Spleen (tissue), 7 donors: Measurements from ENCODE around the gene IL17C.

ENCODE experiments used
- POLR2A ChIP-seq, 3 donors: fragments of 450-650 bp; IDR thresholded peaks; one replicate each; pipeline ENCODE4 v1.5.1; 2017; ENCODE audit warnings: antibody characterized with exemption in 3 of 3, mild to moderate bottlenecking in 1 of 3
- POLR2AphosphoS5 ChIP-seq, 3 donors: sonication (generic); formaldehyde crosslinking; IDR thresholded peaks; one replicate each; pipeline ENCODE4 v1.5.1; 2017; ENCODE audit warnings: antibody characterized with exemption in 3 of 3
- TF ChIP-seq, protein P1 (sequence below), 11 experiments: fragments of 200-600 bp in 7 of 11; fragments of 450-650 bp in 4 of 11; sonication (generic) in 4 of 11; IDR thresholded peaks in 8 of 11; conservative IDR thresholded peaks in 3 of 11; 1 replicate in 7 of 11; 2 replicates in 4 of 11; pipeline versions ENCODE4 v1.4.0 to v1.8.0; 2016 to 2021; ENCODE audit warnings: antibody characterized with exemption in 11 of 11, inconsistent platforms in 4 of 11, mild to moderate bottlenecking in 1 of 11
- donor health status: DM: no; HTN: no; CAD: no; lungs with moderate emphysema.
- donor health status: DM: no; HTN: no; CAD: no.
- donor health status: DM: no; HTN: no; CAD: no.

DNA sequence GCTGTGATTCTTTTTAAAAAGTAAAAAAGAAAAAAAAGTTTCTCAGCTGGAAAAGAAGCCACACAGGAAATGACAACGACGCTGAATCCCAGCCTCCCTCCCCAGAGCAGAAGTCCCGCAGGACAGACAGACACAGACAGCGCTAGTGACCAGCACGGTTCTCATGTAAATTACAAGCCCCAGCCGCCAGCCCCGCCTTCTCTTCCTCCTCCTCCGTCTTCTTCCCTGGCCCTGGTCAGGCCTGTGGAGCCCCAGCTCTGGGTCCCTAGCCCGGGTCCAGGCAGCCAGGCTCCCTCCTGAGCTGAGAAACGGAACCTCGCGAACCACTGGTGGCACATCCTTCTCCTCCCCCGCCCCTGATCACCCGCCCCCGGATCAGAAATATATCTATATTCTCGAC lies 7.0 kb upstream of the IL17C start:
- TF ChIP-seq, protein P1, sequence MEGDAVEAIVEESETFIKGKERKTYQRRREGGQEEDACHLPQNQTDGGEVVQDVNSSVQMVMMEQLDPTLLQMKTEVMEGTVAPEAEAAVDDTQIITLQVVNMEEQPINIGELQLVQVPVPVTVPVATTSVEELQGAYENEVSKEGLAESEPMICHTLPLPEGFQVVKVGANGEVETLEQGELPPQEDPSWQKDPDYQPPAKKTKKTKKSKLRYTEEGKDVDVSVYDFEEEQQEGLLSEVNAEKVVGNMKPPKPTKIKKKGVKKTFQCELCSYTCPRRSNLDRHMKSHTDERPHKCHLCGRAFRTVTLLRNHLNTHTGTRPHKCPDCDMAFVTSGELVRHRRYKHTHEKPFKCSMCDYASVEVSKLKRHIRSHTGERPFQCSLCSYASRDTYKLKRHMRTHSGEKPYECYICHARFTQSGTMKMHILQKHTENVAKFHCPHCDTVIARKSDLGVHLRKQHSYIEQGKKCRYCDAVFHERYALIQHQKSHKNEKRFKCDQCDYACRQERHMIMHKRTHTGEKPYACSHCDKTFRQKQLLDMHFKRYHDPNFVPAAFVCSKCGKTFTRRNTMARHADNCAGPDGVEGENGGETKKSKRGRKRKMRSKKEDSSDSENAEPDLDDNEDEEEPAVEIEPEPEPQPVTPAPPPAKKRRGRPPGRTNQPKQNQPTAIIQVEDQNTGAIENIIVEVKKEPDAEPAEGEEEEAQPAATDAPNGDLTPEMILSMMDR (IDR thresholded peaks at IDR 0.05 in 8 of 11, conservative IDR thresholded peaks at IDR 0.05 in 3 of 11), result no peak
- TF ChIP-seq POLR2AphosphoS5 (IDR thresholded peaks at IDR 0.05) (no peak), POLR2A (IDR thresholded peaks at IDR 0.05) (no peak)
